ENCODE results near the gene S100A13. TPM values are rescaled to one million over a fixed set of nuclear protein-coding genes. Genes with fewer than 3 reads are reported as not detected.

S100A13 gene
- total RNA-seq, 2 experiments from 2014 or later = 8.1 to 9.4 TPM

DNA sequence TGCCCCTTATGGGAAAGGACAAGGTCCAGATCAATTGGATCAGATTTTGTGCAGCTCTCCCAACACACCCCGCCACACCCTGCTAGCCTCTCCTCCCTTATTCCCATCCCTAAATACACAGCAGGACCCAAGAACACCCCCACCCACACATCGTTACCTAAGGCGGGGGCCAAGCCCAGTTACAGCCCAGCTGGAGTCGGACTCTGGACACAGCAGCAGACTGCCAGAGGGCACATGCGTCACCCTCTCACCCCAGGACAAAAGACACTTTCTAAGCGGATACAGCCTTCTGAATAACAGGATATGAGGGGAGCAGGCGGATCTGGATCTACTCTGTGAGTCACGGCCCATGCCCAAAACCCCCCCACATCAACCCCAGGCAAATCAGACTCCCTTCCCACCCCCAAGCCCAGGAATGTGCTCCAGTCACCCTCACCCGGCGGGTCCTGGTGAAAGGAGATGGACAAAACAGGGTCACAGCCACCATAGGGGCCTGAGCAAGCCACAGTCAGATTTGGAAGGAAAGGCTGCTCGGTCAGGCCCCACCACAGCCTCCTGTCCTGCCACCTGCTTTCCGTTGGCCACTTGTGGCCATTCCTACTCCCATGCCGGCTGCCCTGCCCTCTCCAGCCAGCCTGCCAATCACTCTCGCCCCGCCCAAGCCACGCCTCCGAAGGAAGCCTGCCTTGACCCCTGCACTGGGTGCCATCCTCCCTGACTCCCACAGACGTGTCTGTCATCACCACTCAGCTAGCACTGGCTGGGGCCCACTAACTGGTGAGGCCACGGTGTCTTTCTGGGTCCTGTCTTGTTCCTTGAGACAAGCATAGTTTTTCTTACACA is 18.3 kb downstream of the S100A13 start:
- DNase-seq = no peak
- intact Hi-C loops (cut with micrococcal nuclease) = no loop called here
- no peak overlapping the region for H3K27ac Mint-ChIP-seq
- CTCF ChIA-PET = no interaction called here
- ATAC-seq = no peak
- H3K4me1 Mint-ChIP-seq (ENCODE audit: low read depth) = no peaks in the 10 kb centered on the region
- H3K9me3 Mint-ChIP-seq = no peaks in the 10 kb centered on the region
- TF ChIP-seq, protein P1, sequence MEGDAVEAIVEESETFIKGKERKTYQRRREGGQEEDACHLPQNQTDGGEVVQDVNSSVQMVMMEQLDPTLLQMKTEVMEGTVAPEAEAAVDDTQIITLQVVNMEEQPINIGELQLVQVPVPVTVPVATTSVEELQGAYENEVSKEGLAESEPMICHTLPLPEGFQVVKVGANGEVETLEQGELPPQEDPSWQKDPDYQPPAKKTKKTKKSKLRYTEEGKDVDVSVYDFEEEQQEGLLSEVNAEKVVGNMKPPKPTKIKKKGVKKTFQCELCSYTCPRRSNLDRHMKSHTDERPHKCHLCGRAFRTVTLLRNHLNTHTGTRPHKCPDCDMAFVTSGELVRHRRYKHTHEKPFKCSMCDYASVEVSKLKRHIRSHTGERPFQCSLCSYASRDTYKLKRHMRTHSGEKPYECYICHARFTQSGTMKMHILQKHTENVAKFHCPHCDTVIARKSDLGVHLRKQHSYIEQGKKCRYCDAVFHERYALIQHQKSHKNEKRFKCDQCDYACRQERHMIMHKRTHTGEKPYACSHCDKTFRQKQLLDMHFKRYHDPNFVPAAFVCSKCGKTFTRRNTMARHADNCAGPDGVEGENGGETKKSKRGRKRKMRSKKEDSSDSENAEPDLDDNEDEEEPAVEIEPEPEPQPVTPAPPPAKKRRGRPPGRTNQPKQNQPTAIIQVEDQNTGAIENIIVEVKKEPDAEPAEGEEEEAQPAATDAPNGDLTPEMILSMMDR (IDR thresholded peaks at IDR 0.05) = no peak
- POLR2A ChIA-PET = interaction anchor here (1.4 kb wide), 1 partner anchor 23 kb away, joined by 3 read pairs; no protein-coding TSS in a partner anchor
- no peaks in the 10 kb centered on the region for H3K36me3 Mint-ChIP-seq (ENCODE audit: low read depth)
- H3K27me3 Mint-ChIP-seq = no peaks in the 10 kb centered on the region
- H3K4me3 Mint-ChIP-seq = no peak overlapping the region

DNA sequence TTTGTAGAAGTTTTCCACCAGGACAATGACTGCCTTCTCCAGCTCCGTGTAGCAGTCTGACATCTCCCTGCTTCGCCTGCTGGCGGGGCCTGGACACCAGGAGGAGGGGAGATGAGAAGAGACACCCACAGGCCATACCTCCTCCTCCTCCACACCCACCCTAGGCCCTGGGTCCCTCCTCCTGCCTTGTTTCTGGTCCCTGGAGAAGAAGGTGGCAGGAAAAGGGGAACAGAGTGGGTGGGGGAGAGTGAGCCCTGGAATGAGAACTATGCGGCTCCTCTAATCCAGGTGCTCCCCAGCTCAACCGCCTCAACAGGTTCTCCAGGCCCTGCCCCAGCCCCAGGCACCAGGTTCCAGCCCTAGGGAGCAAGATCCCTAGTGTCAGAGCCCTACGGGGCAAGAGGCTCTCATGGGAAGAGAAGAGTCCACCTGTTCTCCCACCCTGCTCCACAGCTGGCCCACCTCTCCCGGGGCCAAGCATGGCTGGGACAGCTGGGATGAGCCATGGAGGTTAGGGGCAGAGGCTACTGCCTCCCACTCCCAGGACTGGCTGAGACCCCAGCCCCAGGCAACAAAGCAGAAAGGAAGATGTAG is 19.1 kb downstream of the S100A13 start:
- intact Hi-C loops (cut with micrococcal nuclease) = no loop called here
- no peak overlapping the region for H3K27ac Mint-ChIP-seq
- CTCF ChIA-PET = interaction anchor here (1.3 to 5.9 kb wide), 3 partner anchors 9 to 113 kb away, joined by 3 to 29 read pairs (median 5); partner anchors contain the start of gene S100A14

DNA sequence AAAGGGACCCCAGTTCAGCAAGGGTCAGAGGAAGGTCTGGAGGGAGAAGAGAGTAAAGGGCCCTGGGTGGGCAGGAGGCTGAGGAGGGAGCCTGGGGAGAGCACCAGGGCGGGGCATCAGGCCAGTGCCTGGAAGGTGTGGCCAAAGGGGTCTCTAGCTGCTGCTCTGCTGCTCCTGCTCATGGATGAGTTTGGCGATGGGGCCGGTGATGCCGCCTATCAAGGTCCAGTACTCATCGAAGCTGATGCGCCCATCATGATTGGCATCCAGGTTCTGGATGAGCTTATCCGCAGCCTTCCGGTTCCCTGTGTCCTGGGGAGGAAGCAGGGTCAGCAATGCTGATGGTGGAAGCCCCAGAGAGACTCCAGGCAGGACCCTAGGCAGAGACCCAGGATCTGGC is 19.9 kb downstream of the S100A13 start:
- TF ChIP-seq, protein P1 (IDR thresholded peaks at IDR 0.05) = no peak
- H3K4me3 Mint-ChIP-seq = no peak overlapping the region
- DNase-seq (no peak), ATAC-seq (no peak)
- intact Hi-C loops (cut with micrococcal nuclease) = no loop called here
- H3K27me3 Mint-ChIP-seq = no peaks in the 10 kb centered on the region
- no peak overlapping the region for H3K27ac Mint-ChIP-seq
- no peaks in the 10 kb centered on the region for H3K36me3 Mint-ChIP-seq (ENCODE audit: low read depth)
- no peaks in the 10 kb centered on the region for H3K9me3 Mint-ChIP-seq
- ChIA-PET POLR2A (interaction anchor here (1.0 to 1.4 kb wide), 2 partner anchors 11 to 22 kb away, joined by 3 read pairs; no protein-coding TSS in a partner anchor), CTCF (interaction anchor here (1.3 to 5.9 kb wide), 3 partner anchors 10 to 112 kb away, joined by 3 to 29 read pairs (median 5); partner anchors contain the start of gene S100A14)
- H3K4me1 Mint-ChIP-seq (ENCODE audit: low read depth) = peaks cover 3% of the 10 kb centered on the region

More for the DNA sequence above, 19.1 kb downstream of the S100A13 start:
- DNase-seq = no peak
- TF ChIP-seq, protein P1 (IDR thresholded peaks at IDR 0.05) = no peak
- H3K9me3 Mint-ChIP-seq = no peaks in the 10 kb centered on the region
- H3K27me3 Mint-ChIP-seq = no peaks in the 10 kb centered on the region
- no peak for ATAC-seq
- H3K36me3 Mint-ChIP-seq (ENCODE audit: low read depth) = no peaks in the 10 kb centered on the region
- POLR2A ChIA-PET = interaction anchor here (1.4 kb wide), 1 partner anchor 22 kb away, joined by 3 read pairs; no protein-coding TSS in a partner anchor
- H3K4me1 Mint-ChIP-seq (ENCODE audit: low read depth) = no peaks in the 10 kb centered on the region
- H3K4me3 Mint-ChIP-seq = no peak overlapping the region

DNA sequence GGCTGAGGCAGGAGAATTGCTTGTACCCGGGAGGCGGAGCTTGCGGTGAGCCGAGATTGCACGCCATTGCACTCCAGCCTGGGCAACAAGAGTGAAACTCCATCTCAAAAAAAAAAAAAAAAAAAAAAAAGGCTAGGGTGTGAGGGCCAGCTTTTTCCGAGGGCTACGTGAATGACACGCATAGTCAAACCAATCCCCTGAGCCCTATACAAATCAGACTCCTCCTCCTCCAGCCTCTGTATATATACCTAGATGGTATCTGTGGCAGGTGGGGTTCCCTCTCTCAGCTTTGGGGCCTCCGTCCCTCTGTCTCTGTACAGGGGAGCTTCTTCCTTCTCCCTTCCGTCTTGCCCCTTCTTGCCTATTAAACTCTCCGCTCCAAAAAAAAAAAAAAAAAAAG is 21.1 kb downstream of the S100A13 start:
- DNase-seq = no peak
- TF ChIP-seq, protein P1 (IDR thresholded peaks at IDR 0.05) = no peak
- H3K9me3 Mint-ChIP-seq = no peaks in the 10 kb centered on the region
- H3K27me3 Mint-ChIP-seq = no peaks in the 10 kb centered on the region
- ChIA-PET CTCF (interaction anchor here (1.7 to 5.9 kb wide), 2 partner anchors 11 to 111 kb away, joined by 5 to 29 read pairs; partner anchors contain the start of gene S100A14), POLR2A (no interaction called here)
- peaks cover 3% of the 10 kb centered on the region for H3K4me1 Mint-ChIP-seq (ENCODE audit: low read depth)
- H3K4me3 Mint-ChIP-seq = no peak overlapping the region
- no peak overlapping the region for H3K27ac Mint-ChIP-seq
- H3K36me3 Mint-ChIP-seq (ENCODE audit: low read depth) = no peaks in the 10 kb centered on the region
- no peak for ATAC-seq
- intact Hi-C loops (cut with micrococcal nuclease) = no loop called here
